Calu3 (cell line): ENCODE data around the gene LLPH. TPM values are rescaled to one million over a fixed set of nuclear protein-coding genes. Genes with fewer than 3 reads are reported as not detected.

Source experiments
- BruUV-seq: library from RNA; stranded (reverse); fragments of 400-500 nt; replicated peaks from 2 replicates; lab custom pipeline; 2021; lab: Mats Ljungman, UMichigan
- CTCF ChIA-PET: fragments of 300-600 bp; sonication (Branson Sonifier 250); formaldehyde crosslinking; loops from one replicate; lab custom pipeline; 2022; ENCODE audit warnings: antibody characterized with exemption; lab: Charles Lee
- DNase-seq: peaks from one replicate; pipeline ENCODE4 v3.0.0; 2022
- H3K27ac Mint-ChIP-seq: one replicate; pipeline ENCODE4 v1.8.0; 2022; ENCODE audit warnings: mixed read lengths; ENCODE audit not compliant: unreplicated experiment
- H3K27me3 Mint-ChIP-seq: one replicate; pipeline ENCODE4 v1.8.0; 2022; ENCODE audit warnings: mixed read lengths; ENCODE audit not compliant: unreplicated experiment
- H3K36me3 Mint-ChIP-seq: one replicate; pipeline ENCODE4 v1.8.0; 2022; ENCODE audit warnings: mild to moderate bottlenecking, moderate library complexity, mixed read lengths; ENCODE audit not compliant: insufficient read depth, unreplicated experiment
- H3K4me1 Mint-ChIP-seq: one replicate; pipeline ENCODE4 v1.8.0; 2022; ENCODE audit warnings: mild to moderate bottlenecking, low read depth, mixed read lengths; ENCODE audit not compliant: unreplicated experiment
- H3K4me3 Mint-ChIP-seq: one replicate; pipeline ENCODE4 v1.8.0; 2022; ENCODE audit warnings: mild to moderate bottlenecking, low read depth, moderate library complexity, mixed read lengths; ENCODE audit not compliant: unreplicated experiment
- H3K9me3 Mint-ChIP-seq: one replicate; pipeline ENCODE4 v1.8.0; 2022; ENCODE audit warnings: low read depth, mixed read lengths; ENCODE audit not compliant: unreplicated experiment
- CTCF ChIP-seq: fragments of 200-600 bp; IDR thresholded peaks from one replicate; pipeline ENCODE4 v1.8.0; 2022; ENCODE audit warnings: antibody characterized with exemption; ENCODE audit not compliant: unreplicated experiment
- intact Hi-C: fragments of 100-400 bp; cut with micrococcal nuclease; formaldehyde crosslinking; loops from one replicate; pipeline ENCODE4 v1.10.0; 2022; ENCODE audit not compliant: unreplicated experiment
- total RNA-seq: library from RNA; stranded (reverse); gene quantifications from 2 replicates; pipeline ENCODE4 v1.2.3, GENCODE V29; 2022

LLPH gene
- total RNA-seq, 1 experiment from 2014 or later, result 46.6 TPM

- intact Hi-C loops, result no loop called here
- CTCF ChIA-PET, result no interaction called here
- Mint-ChIP-seq H3K9me3 (no peaks in the 10 kb centered on the region), H3K36me3 (no peaks in the 10 kb centered on the region), H3K27me3 (no peaks in the 10 kb centered on the region), H3K4me3 (no peak overlapping the region), H3K4me1 (no peaks in the 10 kb centered on the region), H3K27ac (no peak overlapping the region)
- TF ChIP-seq CTCF, result no peak
- no TSS peak for BruUV-seq
- DNase-seq, result no peak
These were observed 13.3 kb downstream of the LLPH start for GRCh38 chr12:66117242-66117641.

DNA sequence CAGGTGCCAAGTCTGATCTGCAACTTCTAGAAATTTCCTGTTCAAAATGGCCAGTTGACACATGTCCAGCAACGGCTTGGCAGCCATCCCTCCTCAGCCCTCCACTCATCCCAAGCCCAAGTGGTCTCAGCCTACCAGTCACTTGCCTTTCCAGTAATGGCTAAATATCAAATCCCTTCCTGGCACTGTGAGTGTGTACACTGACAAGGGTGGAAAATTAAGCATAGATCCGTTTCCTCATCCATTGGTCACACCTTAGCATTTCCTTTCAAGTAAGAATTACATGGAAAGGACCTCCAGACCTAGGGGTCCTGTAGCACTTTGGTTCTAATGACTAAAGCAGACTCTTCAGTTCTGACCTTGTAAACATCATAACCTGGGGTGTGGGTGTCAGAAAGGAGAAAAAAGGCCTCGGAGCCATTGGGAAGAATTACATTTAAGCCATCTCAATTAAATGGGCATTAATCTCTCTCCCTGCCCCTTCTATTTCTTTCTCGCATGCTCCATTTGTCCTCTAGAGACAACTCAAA is 15.4 kb downstream of the LLPH start:
- no peak overlapping the region for H3K4me3 Mint-ChIP-seq
- no TSS peak for BruUV-seq
- TF ChIP-seq CTCF, result no peak
- CTCF ChIA-PET, result no interaction called here
- no peaks in the 10 kb centered on the region for H3K27me3 Mint-ChIP-seq
- H3K27ac Mint-ChIP-seq, result no peak overlapping the region
- DNase-seq, result no peak
- intact Hi-C loops, result no loop called here
- no peaks in the 10 kb centered on the region for H3K9me3 Mint-ChIP-seq
- no peaks in the 10 kb centered on the region for H3K4me1 Mint-ChIP-seq
- no peaks in the 10 kb centered on the region for H3K36me3 Mint-ChIP-seq

- no TSS peak for BruUV-seq
- no peak overlapping the region for H3K4me3 Mint-ChIP-seq
- H3K4me1 Mint-ChIP-seq, result no peaks in the 10 kb centered on the region
- no peaks in the 10 kb centered on the region for H3K9me3 Mint-ChIP-seq
- intact Hi-C loops, result no loop called here
- H3K27me3 Mint-ChIP-seq, result no peaks in the 10 kb centered on the region
- DNase-seq, result no peak
- no peak overlapping the region for H3K27ac Mint-ChIP-seq
- H3K36me3 Mint-ChIP-seq, result no peaks in the 10 kb centered on the region
- TF ChIP-seq CTCF, result no peak
- CTCF ChIA-PET, result no interaction called here
These were observed 17.1 kb downstream of the LLPH start for GRCh38 chr12:66113471-66113870.

DNA sequence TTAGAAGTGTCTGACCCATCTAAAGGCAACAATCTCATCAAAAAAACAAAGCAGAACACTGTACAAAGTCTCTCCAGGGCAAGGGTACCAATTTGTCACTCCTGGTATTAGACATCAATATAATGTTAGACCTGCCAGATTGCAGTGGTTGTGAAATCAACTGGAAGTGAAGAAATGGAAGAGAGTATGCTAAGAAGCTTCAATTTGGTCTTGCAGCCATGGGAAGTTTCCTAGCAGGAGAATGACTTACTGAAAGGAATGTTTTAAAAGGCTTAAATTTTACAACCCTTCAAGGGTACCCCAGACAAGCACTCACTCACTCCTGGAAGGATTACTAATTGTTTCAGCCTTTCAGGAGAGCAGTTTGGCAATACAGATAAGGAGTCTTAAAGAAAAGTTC is 18.9 kb downstream of the LLPH start:
- H3K4me1 Mint-ChIP-seq, result peaks cover 7% of the 10 kb centered on the region
- no peak for DNase-seq
- no peak overlapping the region for H3K27ac Mint-ChIP-seq
- H3K36me3 Mint-ChIP-seq, result no peaks in the 10 kb centered on the region
- CTCF ChIA-PET, result no interaction called here
- BruUV-seq, result no TSS peak
- no peaks in the 10 kb centered on the region for H3K27me3 Mint-ChIP-seq
- intact Hi-C loops, result no loop called here
- H3K9me3 Mint-ChIP-seq, result no peaks in the 10 kb centered on the region
- H3K4me3 Mint-ChIP-seq, result no peak overlapping the region
- TF ChIP-seq CTCF, result no peak
